Hematopoietic multipotent progenitor cell treated with erythropoietin and hydrocortisone succinate and interleukin-3 and kit ligand, for 17 days (in vitro differentiated cells): ENCODE results near the gene STRADA.
"Not testable (repeated sequence)": the region's sequence is repeated elsewhere in the genome, so short reads cannot be mapped to it uniquely, and the experiment has no call there.

Experiments used
- DNase-seq: peaks from one replicate; pipeline ENCODE4 v3.0.0-alpha.2; 2015; ENCODE audit warnings: low spot score

STRADA gene

GRCh38 chr17:63754046-63754445 is 12.4 kb upstream of the STRADA start:
- DNase-seq, result no peak

GRCh38 chr17:63753215-63753614 is 11.6 kb upstream of the STRADA start:
- DNase-seq, result no peak

DNA sequence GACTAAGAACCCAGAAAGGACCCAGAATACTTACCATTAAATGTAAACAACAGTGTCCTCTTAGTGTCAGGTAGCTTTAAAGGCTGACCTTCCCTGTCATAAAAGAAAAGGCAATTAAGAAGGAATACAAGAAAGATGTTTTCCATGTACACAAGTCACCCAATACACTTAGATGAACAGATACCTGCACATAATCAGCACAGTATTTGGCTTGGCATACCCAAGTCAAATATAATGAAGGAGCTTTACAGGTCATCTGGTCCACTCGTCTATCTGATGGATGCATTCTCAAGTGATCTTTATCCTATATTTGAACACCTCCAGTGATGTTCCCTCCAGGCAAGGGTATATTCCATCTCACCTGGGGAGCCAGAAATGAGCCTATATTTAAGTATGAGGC is 11.1 kb upstream of the STRADA start:
- no peak for DNase-seq

GRCh38 chr17:63751806-63752205 is 10.2 kb upstream of the STRADA start:
- no peak for DNase-seq

GRCh38 chr17:63741143-63741407 is 524 bp downstream of the STRADA start:
- DNase-seq, result no peak

DNA sequence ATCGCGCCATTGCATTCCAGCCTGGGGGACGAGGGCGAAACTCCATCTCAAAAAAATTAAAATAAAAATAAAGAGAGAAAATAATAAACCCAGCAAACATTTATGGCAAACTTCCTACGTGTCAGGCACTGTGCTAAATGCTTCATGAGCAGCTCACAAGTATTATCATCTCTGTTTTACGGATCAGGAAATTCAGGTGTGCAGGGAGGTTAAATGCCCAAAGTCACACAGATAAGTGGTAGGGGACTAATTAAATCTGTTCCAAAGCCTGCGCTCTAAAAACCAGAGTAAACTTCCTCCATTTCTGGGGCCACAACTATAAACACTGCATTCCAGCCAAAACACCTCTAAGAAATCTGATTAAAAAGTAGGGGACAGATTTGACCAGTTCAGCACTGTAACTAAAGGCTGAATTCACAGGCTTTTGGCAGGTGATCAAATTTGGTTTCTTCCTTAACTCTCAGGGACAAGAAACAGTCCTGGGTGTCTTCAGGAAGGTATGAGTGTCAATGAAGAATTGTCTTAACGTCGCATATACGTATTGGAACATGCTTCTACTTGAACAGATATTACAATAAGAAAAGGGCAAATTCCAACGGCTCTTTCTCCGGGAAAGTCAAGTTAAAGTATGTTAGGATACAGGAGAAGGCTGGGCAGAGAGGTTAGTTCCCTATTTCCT is 996 bp downstream of the STRADA start:
- DNase-seq, result peak; percentile 46

DNA sequence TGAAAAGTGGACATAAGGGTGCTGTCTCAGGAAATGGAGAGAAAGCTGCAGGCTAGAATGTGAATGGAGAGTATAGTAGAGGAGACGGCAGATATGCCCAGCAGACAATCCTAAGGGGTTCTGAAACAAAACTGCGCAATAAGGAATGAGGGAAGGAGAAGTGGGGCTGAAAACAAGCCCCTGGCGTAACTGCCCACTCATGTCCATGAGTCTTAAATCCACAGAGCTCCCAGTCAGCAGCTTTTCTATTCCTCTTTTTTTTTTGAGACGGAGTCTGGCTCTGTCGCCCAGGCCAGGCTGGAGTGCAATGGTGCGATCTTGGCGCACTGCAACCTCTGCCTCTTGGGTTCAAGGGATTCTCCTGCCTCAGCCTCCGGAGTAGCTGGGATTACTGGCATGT is 5.9 kb downstream of the STRADA start:
- DNase-seq, result no peak

- DNase-seq, result no peak
These were observed 19.2 kb downstream of the STRADA start for GRCh38 chr17:63722403-63722802.

GRCh38 chr17:63720194-63720593 is 21.4 kb downstream of the STRADA start:
- DNase-seq, result not testable (repeated sequence)

GRCh38 chr17:63718988-63719387 is 22.6 kb downstream of the STRADA start:
- DNase-seq, result no peak

GRCh38 chr17:63716426-63716825 is 25.2 kb downstream of the STRADA start:
- DNase-seq, result no peak

DNA sequence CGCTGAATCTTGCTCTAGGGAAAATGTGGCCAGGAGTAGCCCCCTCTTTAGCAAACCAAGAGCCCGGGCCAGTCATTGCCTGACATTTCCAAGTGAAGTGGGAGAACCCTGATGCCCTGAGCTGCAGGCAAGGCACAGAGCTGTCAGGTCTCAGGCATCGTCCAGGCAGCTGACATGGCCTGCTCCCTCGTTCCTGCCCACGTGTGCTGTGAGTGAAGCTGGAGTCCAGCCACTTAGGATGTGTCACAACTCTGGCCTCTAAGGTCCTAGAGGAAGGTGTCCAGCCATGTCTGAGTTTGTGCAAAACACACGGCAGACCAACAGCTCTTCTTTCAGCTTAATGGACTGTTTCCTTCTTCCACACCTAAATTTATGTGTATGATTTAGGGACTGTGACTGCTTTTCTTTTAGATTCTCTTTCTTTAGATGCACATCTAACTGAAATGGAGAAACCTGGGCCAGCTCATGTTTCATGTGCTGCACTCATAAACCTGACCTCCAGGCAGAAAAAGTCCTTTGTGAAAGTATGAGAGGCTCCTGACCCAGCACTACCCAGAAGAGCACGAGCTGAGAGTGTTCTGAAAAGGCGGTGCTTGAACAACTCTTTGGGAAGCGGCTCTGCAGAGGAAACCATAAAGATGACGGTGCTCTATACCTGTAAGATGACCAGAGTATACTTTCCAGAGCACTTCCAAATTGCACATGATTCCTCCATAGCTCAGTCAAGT is 26.9 kb downstream of the STRADA start:
- no peak for DNase-seq

DNA sequence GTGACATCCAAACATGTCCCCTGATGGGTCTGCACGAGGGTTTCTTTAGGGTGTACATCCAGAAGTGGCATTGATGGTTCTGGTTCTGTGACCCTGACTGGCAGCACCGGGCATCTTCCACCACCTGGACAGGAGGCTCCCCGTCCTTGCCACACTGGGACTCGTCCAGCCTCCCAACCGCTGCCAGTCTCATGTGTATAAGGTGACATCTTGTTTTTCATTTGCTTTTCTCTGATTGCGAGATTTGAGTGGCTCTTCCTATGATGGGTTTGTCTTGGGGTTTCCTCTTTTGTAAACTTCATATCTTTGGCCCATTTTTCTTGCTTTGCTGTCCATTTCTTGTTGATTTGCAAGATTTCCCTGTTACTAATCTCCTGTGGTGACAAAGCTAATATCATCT is 32.5 kb downstream of the STRADA start:
- DNase-seq, result no peak

DNA sequence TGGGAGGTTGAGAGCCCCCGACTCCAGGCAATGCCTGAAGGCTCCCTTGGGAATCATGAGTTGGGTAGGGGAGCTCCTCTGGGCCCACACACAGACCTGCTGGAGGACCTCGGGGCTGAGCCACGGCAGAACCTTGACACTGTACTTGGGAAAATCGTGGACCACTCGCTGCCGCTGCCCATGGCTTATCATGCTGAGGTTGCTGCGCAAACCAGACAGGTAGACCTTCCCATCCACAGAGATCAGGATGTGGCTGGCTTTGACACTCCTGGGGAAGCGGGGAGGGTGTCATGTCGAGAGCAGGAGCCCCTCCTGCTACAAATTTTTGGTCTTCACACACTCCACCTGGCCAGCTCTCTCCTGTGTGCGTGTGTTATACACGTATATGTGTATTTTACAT is 34.4 kb downstream of the STRADA start:
- no peak for DNase-seq

DNA sequence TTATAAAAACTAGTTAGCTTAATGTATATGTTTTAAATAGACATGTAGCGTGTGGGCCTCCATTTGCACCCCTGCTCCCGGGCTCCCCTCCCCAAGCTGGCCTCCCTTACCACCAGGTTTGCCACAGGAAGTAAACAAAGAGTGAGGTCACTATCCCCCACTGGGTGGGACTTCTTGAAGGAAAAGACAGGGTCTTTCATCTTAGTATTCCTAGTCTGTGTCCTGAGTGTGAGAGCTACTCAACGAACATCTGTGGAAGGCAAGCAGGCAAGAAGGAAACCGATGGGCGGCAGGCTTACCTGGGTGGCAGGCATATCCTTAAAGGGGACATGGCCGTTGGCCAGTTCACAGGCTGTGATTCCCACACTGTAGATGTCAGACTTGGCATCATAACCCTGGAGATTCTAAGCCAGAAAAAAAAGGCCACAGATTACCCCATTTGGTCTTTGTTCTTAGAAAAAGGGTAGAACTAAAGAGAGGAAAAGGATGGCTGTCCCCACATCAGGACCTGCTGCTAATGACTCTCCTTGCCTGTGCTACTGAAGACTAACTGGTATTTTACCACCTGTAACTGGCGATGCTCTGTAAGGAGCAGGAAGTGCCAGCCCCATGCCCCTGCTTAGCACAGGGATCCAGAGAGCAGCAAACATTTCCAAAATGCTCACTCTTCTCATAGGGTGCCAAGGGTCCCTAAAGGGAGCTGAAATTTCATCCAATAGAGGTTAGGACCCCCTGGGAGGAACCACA is 35.1 kb downstream of the STRADA start:
- no peak for DNase-seq

- no peak for DNase-seq
These were observed 35.9 kb downstream of the STRADA start for GRCh38 chr17:63705657-63706056.

DNA sequence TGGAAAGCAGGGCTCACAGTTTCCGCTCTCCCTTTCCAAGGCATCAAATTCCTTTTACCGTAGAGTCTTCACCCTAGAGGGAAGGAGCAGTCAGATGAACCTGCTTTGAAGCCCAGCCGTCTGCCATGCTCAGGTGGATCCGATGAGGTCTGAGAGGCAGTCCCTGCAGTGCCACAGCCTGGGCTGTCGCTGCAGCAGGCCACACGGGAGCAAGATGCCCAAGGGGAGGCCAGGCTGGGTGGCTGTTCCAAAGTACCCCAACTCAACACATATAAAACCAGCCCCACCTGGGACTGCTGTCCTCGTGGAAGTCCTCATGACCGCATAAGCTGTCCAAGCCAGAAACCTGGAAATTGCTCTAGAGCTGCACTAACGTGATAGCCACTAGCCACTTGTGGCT is 36.8 kb downstream of the STRADA start:
- no peak for DNase-seq

DNA sequence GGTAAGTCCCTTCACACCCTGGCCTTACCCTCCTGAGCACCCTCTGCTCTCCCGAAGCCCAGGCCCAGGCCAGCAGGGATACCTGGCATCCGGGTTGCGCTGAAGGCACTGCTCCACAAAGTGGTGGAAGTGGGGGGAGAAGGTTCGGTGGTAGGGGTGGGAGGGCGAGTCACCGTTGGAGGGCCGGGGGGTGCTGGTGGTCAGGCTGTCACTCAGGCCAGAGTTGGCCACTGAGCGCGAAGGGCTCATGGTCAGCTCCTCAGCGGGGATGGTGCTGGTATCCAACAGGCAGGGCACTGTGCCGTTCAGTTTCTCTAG is 37.4 kb downstream of the STRADA start:
- DNase-seq, result no peak

- no peak for DNase-seq
These were observed 37.9 kb downstream of the STRADA start for GRCh38 chr17:63703556-63704258.

- DNase-seq, result no peak
These were observed 38.6 kb downstream of the STRADA start for GRCh38 chr17:63703029-63703428.

- no peak for DNase-seq
These were observed 38.9 kb downstream of the STRADA start for GRCh38 chr17:63702721-63703015.

- no peak for DNase-seq
These were observed 39.5 kb downstream of the STRADA start for GRCh38 chr17:63701868-63702720.
